PC-3 (cell line): Measurements from ENCODE around the gene PAX5. TPM values are rescaled to one million over a fixed set of nuclear protein-coding genes. Genes with fewer than 3 reads are reported as not detected.

Experiments
- ATAC-seq: fragments of 200-7000 bp; cut with Tn5 transposase; 2 replicates; pipeline ENCODE4 v1.9.1; 2020; ENCODE audit warnings: mild to moderate bottlenecking, moderate library complexity
- BruUV-seq: library from RNA; stranded (reverse); fragments of 400-500 nt; replicated peaks from 2 replicates; lab custom pipeline; 2021; lab: Mats Ljungman, UMichigan
- CTCF ChIA-PET: fragments of 300-600 bp; sonication (Branson Sonifier 250); formaldehyde crosslinking; loops from one replicate; lab custom pipeline; 2022; ENCODE audit warnings: antibody characterized with exemption; lab: Charles Lee
- POLR2A ChIA-PET: fragments of 300-600 bp; sonication (Branson Sonifier 250); formaldehyde crosslinking; loops from one replicate; lab custom pipeline; 2022; ENCODE audit warnings: antibody characterized with exemption; ENCODE audit not compliant: unreplicated experiment; lab: Charles Lee
- DNase-seq: peaks from one replicate; pipeline ENCODE4 v3.0.0-alpha.2; 2015
- H2AFZ ChIP-seq: fragments of 300-600 bp; sonication (generic); 2 replicates; pipeline ENCODE4 v1.6.0; 2016; ENCODE audit warnings: antibody characterized with exemption, low read length
- H3F3A ChIP-seq: fragments of 300-600 bp; sonication (generic); one replicate; pipeline ENCODE4 v1.6.0; 2017; ENCODE audit warnings: antibody characterized with exemption, low read length, control low read depth, mild to moderate bottlenecking; ENCODE audit not compliant: unreplicated experiment
- H3K27ac ChIP-seq: fragments of 300-600 bp; sonication (generic); 2 replicates; pipeline ENCODE4 v1.5.1; 2016; ENCODE audit warnings: mild to moderate bottlenecking, low read length
- H3K27me3 ChIP-seq: fragments of 300-600 bp; sonication (generic); 2 replicates; pipeline ENCODE4 v1.6.1; 2016; ENCODE audit warnings: low read length, mixed read lengths
- H3K36me3 ChIP-seq: fragments of 300-600 bp; sonication (generic); 2 replicates; pipeline ENCODE4 v1.6.1; 2016; ENCODE audit warnings: low read depth, mixed run types, low read length, mixed read lengths
- H3K4me1 ChIP-seq: fragments of 300-600 bp; sonication (generic); 2 replicates; pipeline ENCODE4 v1.5.1; 2016; ENCODE audit warnings: low read length; ENCODE audit not compliant: insufficient read depth
- H3K4me2 ChIP-seq: fragments of 300-600 bp; sonication (generic); 2 replicates; pipeline ENCODE4 v1.6.0; 2016; ENCODE audit warnings: low read length
- H3K4me3 ChIP-seq: fragments of 300-600 bp; sonication (generic); 2 replicates; pipeline ENCODE4 v1.5.1; 2016; ENCODE audit warnings: mild to moderate bottlenecking, low read length, mixed read lengths
- H3K79me2 ChIP-seq: fragments of 300-600 bp; sonication (generic); 2 replicates; pipeline ENCODE4 v1.6.1; 2017; ENCODE audit warnings: low read length, mixed read lengths
- H3K9ac ChIP-seq: fragments of 300-600 bp; sonication (generic); 2 replicates; pipeline ENCODE4 v1.6.0; 2016; ENCODE audit warnings: mild to moderate bottlenecking, low read length
- H3K9me2 ChIP-seq: fragments of 300-600 bp; sonication (generic); replicated peaks from 2 replicates; pipeline ENCODE4 v1.6.1; 2016; ENCODE audit warnings: mixed run types, low read length, mixed read lengths
- H3K9me3 ChIP-seq: fragments of 300-600 bp; sonication (generic); 2 replicates; pipeline ENCODE4 v1.6.1; 2016; ENCODE audit warnings: low read length, mixed read lengths
- H4K20me1 ChIP-seq: fragments of 300-600 bp; sonication (generic); 2 replicates; pipeline ENCODE4 v1.6.1; 2016; ENCODE audit warnings: low read length, mixed read lengths
- CTCF ChIP-seq: fragments of 300-600 bp; sonication (generic); conservative IDR thresholded peaks from 2 replicates; pipeline ENCODE4 v1.5.1; 2017; ENCODE audit warnings: antibody characterized with exemption, low read depth, mild to moderate bottlenecking, low read length
- EZH2 ChIP-seq: fragments of 300-600 bp; sonication (generic); IDR thresholded peaks from one replicate; pipeline ENCODE4 v1.6.1; 2017; ENCODE audit warnings: antibody characterized with exemption, mild to moderate bottlenecking, low read length; ENCODE audit not compliant: unreplicated experiment
- EZH2phosphoT487 ChIP-seq: fragments of 300-600 bp; sonication (generic); IDR thresholded peaks from 2 replicates; pipeline ENCODE4 v1.6.1; 2018; ENCODE audit warnings: mild to moderate bottlenecking, antibody characterized with exemption, low read length, borderline replicate concordance
- intact Hi-C: fragments of 100-400 bp; cut with micrococcal nuclease; formaldehyde crosslinking; loops from 2 replicates; pipeline ENCODE4 v1.9.0; 2023
- total RNA-seq: library from RNA; depleted of rRNA; stranded (reverse); fragments of >200 nt; gene quantifications from 2 replicates; pipeline ENCODE4 v1.2.3, GENCODE V29; 2014

The PAX5 gene
- total RNA-seq, 1 experiment from 2014 or later: not detected

GRCh38 chr9:37036371-37036775, 2.3 kb upstream of the PAX5 start:
- H3K27ac ChIP-seq: no peak overlapping the region
- CTCF ChIA-PET: no interaction called here
- no TSS peak for BruUV-seq
- peak overlapping the region; percentile 72 for H3K4me3 ChIP-seq
- no peak for DNase-seq
- POLR2A ChIA-PET: no interaction called here
- H3K4me2 ChIP-seq: peak overlapping the region; percentile 84
- no peak for TF ChIP-seq EZH2phosphoT487
- TF ChIP-seq EZH2: no peak
- TF ChIP-seq CTCF: no peak
- no peaks in the 10 kb centered on the region for H3K4me1 ChIP-seq
- H3K36me3 ChIP-seq: no peaks in the 10 kb centered on the region
- peaks cover 14% of the 10 kb centered on the region for H3K27me3 ChIP-seq
- H3K79me2 ChIP-seq: no peaks in the 10 kb centered on the region
- H3K9me3 ChIP-seq: no peaks in the 10 kb centered on the region
- peak overlapping the region; percentile 75 for H2AFZ ChIP-seq
- H3K9me2 ChIP-seq: no peaks in the 10 kb centered on the region
- H4K20me1 ChIP-seq: no peaks in the 10 kb centered on the region
- intact Hi-C loops: no loop called here
- ATAC-seq: no peak
- no peaks in the 10 kb centered on the region for H3F3A ChIP-seq
- H3K9ac ChIP-seq: peak overlapping the region; percentile 20; the same call in 1 of the 2 replicates

- Histone ChIP-seq H3K79me2 (no peaks in the 10 kb centered on the region), H3K4me3 (peak overlapping the region; percentile 72), H3F3A (no peaks in the 10 kb centered on the region), H3K27ac (no peak overlapping the region), H3K27me3 (peaks cover 14% of the 10 kb centered on the region), H3K4me1 (no peaks in the 10 kb centered on the region), H2AFZ (peak overlapping the region; percentile 75), H3K9me2 (no peaks in the 10 kb centered on the region), H3K9ac (no peak overlapping the region), H3K36me3 (no peaks in the 10 kb centered on the region), H3K9me3 (no peaks in the 10 kb centered on the region), H3K4me2 (peak overlapping the region; percentile 84), H4K20me1 (no peaks in the 10 kb centered on the region)
- TF ChIP-seq EZH2 (no peak), CTCF (no peak), EZH2phosphoT487 (no peak)
- DNase-seq (no peak), ATAC-seq (no peak)
- intact Hi-C loops: no loop called here
- ChIA-PET CTCF (no interaction called here), POLR2A (no interaction called here)
- BruUV-seq: no TSS peak
Measured at GRCh38 chr9:37035648-37036370, 1.7 kb upstream of the PAX5 start.

- H3K27ac ChIP-seq: no peak overlapping the region
- no peaks in the 10 kb centered on the region for H3F3A ChIP-seq
- ChIA-PET CTCF (no interaction called here), POLR2A (no interaction called here)
- BruUV-seq: no TSS peak
- H3K4me2 ChIP-seq: peak overlapping the region; percentile 90
- ATAC-seq (no peak), DNase-seq (no peak)
- H4K20me1 ChIP-seq: no peaks in the 10 kb centered on the region
- H3K4me1 ChIP-seq: no peaks in the 10 kb centered on the region
- TF ChIP-seq EZH2 (no peak), EZH2phosphoT487 (no peak), CTCF (0 out of 2 replicates have a peak, but pooled peaks have one; percentile 11)
- H3K27me3 ChIP-seq: peaks cover 14% of the 10 kb centered on the region
- H3K9me2 ChIP-seq: no peaks in the 10 kb centered on the region
- H3K79me2 ChIP-seq: no peaks in the 10 kb centered on the region
- H3K36me3 ChIP-seq: no peaks in the 10 kb centered on the region
- peak overlapping the region; percentile 64; the same call in 1 of the 2 replicates for H3K4me3 ChIP-seq
- intact Hi-C loops: no loop called here
- 0 out of 2 replicates have a peak overlapping the region, but pooled peaks have one; percentile 78 for H2AFZ ChIP-seq
- no peaks in the 10 kb centered on the region for H3K9me3 ChIP-seq
- no peak overlapping the region for H3K9ac ChIP-seq
Measured at GRCh38 chr9:37034938-37035647, 1.0 kb upstream of the PAX5 start.
